GM21825 (cell line): ENCODE data around the gene ZIC1.
A peak's percentile ranks its signal among the peaks of the same experiment; 100 is the strongest.

Experiments
- ATAC-seq: cut with Tn5 transposase; IDR thresholded peaks from one replicate; pipeline ENCODE4 v1.9.1; 2021; ENCODE audit warnings: mild to moderate bottlenecking, moderate library complexity; ENCODE audit not compliant: unreplicated experiment

The ZIC1 gene

DNA sequence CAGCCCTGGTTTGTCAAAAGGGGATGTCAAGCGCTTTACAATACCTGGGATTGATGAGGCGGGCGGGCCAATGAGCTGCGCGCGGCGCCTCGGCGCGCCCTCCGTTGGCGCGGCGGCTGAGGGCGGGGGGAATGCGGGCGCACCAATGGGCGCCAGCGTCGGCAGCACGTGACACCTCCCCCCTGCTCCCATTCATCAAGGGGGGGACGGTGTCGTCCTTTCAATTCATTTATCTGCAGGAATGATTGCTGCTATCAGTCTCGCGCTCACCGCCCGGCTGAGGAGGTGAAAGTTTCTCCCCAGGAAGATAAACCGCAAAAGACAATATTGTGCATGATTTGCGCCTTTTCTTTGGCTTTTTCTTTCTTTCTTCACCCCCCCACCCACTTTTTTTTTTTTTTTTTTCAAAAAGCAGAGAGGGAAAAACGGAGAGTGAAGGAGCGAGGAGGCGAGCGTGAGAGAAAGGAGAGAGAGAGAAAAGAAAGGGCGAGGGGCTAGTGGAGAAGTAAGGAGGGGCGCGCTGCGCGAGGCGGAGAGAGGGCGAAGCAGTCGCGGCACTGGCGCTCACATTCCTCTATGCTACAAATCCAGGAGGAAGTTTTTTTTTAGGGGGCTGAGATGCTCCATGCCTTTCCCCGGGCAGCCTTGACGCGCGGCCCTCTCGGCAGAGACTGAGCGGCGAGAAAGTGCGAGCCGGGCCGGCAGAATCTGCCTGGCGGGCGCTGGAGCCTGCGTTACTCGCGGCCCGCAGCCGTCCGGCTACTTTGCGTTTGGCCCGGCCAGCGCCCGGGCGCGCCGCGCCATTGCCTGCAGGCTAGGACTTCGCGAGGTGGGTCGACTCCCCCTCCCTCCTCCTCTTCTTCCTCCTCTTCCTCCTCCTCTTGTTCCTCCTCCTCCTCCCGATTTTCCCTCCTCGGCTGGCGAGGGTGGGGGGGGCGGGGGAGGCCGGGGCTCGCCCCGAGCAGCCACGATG, at the start of gene ZIC1:
Gene ZIC1, plus strand, starts transcription at position 223 of the 973 bp plus-strand sequence. Its CDS starts 748 bp downstream, at position 971.
- no peak for ATAC-seq

DNA sequence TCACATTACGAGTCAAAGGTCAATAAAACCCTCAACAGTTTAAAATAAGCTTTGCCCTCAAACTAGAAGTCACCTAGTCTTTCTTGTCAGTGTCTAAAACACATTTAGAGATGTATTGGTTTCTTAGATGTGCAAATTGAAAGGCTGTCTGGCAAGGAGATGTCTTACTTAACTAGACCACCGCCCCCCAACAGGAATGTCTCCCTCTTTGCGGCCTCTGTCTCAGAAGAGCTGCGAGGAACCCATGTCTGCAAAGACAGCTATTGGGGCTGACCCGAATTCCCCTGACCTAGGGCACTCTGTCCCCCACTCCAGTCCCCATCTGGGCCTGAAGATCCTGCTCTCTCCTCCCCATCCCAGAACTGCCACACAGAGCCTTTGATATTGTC, 49.1 kb upstream of the ZIC1 start:
- ATAC-seq, result no peak

DNA sequence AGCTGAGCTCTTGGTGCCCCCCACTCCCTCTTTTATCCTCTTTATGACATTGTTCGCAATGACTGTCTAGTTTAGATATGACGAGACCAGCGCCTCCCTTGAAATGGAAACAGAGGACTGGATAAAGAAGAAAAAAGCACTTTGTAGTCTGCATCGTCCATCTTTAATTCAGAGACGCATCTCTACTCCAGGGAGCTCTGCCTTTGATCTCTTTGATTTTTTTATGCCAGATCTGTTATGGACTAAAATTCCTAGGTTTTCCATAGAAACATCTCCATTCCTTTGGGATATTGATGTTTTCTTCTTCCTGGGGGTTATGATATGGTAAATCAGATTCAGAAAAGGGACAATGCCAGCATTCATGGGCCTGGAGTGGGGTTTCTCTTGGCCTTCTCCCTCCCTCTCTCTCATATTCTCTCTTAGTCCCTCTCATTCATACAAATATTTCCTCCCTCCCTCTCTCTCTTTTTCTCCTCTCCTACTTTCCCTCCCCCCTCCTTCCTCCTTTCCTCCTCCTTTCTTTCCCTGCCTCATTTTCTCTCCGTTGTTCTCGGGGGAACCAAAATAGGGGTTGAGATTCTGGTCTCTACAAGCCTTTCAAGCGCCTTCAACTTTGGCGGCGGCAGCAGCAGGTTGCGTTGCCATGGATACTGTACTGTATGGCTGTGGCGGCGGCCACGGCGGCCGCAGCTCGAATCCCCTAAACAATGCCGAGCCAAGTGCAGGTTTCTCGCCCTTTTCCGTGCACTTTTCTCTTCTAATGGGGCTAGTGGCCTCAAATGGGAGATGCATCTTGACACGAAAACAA, 48.3 kb upstream of the ZIC1 start:
- ATAC-seq, result no peak

DNA sequence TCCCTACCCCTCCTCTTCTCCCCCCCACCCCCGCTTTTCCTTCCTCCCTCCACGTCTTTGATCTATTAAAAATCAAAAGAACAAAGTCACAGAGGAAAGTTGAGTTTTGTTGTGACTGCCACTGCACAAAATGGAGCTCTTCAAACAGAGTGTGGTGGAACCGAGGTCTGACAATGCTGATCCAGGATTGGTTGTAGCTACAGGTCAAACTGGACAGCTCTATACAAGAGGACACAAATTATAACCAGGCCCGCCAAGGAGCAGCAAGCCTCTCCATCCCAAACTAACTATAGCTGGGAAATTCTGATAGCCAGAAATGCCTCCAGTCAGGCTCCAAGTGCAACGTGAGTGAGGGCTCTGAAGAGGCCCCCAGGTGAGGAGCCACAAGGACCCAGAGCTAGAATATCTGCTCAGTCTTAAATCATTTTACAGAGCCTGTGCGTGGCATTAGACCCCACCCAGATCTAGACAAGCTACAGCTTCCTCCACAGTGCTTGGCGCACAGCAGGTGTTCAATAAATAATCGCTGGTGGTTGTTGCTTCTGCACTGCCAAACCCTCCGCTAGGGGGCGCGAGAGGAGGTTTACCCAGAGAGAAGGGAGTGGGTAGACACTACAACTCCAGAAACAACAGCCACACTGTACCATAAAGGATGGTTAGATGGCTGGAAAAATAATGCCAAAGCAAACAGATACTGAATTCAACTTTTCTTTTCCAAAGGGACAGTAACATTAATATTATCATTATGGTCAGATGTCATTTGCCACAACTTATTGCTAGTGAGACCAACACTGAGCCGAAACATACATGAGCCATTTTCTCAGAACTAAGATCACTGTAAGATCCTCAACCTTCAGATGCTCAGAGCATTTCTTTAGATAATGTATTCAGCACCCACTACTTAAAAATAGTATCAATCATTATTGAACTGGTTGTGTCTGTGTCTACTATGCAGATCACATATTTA, 47.4 kb upstream of the ZIC1 start:
- peak; percentile 58 for ATAC-seq

DNA sequence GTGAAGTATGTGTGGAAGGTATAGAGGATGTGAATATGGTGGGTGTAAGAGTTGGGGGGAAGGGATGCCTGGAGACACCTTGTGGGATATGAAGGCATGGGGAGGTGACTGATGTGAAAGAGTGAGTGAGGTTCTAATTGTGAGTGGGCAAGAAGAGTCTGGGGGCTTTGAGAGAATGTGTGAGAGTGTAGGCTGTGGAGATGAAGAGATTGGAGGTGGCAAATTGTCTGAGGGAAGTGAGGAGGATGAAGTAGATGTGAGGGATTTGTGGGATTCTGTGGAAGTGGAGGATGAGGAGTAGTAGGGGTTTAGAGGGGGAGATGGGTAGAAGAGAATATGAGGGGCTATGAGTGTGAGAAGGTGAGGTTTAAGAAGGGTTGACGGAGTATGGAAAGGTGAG, 44.4 kb upstream of the ZIC1 start:
- ATAC-seq, result no peak

DNA sequence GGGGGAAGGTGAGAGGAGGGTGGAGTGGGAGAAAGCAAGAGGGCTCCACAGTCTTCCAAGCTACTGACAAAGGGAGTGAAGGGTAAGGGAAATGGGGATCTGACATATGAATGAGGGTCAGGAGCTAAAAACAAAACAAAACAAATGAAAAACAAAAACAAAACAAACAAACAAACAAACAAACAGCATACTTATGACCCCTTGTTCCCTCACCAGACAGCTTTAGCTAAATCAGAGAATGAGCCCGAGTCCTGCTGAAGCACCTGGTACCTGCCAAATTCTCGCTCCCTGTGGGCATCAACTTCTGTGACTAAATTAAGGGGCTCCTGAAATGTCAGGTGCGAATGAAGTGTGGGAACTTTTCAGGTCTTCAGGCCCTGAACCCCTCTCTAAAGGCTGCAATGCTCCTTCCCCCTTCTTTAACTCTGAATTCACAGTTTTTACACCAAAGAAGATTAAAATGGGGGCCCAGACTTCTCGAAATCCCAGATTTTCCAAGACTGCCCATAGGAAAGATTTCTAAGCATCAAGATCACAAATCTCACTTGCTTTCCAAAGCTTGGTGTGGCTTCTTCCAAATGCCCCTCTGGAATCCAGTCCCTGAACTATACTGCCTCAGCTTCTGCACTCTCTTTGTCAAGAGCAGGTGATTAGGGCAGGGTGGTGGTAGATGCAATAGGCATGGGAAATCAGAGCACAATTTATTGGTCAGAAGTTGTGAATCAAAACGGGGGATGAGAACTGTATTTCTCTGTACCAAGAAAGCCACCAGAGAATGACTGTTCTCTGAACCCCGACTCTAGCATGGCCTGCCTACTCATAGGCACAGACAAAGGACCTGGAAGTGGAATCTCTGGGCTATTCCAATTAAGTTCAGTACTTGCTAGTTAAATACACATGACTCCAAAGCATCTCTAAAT, 43.7 kb upstream of the ZIC1 start:
- ATAC-seq, result no peak

DNA sequence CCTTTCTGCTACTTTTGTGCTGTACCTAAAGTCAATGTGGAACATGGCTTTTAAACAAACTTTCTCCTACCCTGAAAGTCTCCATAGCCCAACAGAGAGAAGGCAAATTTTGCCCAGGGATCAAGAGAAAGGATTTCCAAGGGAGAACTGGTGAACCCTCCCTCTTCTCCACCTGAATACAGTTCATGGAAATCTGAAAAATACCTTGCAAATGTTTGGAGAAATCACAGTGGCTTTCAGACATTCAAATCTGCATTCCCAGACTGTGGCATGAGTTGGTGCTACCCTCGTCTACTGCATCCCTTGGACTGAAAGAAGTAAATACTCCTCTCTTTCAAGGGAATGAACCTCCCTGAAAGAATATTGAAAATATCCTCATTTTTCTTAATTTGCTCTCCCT, 41.5 kb upstream of the ZIC1 start:
- ATAC-seq, result no peak

DNA sequence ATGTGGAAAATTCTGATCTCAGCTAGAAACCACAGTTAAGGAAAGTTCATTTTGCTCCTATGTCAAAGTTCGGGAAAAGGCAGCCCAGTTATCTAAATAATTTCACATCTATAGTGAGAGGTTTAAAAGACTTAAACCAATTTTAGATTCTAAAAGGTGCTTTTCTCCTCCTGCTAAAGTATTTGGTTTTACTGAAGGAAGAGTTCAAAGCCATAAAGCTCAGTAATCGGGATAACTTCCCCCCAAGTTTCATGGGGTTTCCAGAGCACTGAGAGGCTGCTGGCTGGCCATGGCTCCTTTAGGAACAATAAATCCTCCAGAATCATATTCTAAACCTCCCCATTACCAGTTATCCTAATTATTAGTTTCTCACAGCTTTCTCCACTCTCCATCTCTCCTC, 41.0 kb upstream of the ZIC1 start:
- ATAC-seq, result no peak

DNA sequence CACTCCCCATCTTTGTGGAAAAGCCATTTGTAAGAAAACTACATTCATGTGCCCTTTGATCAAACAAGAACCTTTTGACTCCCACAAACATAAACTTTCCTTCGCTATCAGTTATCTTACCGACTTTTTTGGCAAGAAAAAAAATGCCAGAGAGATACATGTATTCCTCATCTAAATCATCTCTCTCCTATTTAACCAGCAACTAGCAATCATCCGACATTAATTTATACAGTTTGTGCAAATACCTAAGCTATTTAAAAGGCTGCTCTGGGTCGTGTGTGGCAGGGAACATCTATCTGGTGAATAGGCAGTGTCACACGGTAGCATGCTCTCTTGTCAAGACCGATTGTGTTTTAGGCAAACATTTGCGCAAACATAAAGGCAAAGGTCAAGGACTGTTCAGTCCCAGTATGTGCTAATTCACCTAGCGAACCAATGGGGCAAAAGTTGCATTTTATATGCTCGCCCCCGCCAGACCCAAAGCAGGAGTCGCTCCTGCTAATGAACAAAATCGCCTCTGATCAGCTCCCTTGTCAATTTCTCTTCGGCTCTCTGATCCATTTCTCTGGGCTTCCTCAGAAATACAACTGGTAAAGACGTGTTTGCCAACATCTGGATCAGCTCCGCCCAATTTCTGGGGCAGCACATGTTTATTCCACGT, 40.5 kb upstream of the ZIC1 start:
- ATAC-seq, result no peak

DNA sequence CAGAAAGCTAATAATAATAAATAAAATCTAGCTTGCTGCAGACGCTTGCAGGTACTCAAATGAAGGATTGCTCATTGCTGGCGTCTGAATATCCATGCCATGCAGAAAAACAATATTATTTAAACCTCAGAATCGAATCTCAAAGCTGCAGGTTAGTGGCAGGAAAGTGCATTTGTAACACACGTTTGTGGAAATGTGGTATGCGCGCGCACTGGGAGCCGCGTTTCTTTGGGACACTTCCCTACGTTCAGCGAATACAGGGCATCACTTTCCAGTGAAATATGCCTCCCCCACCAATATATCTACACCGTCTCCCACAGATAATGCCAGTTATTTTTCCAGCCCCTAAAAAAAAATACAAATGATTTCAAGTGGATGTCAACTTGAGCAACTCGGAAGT, 39.9 kb upstream of the ZIC1 start:
- no peak for ATAC-seq

DNA sequence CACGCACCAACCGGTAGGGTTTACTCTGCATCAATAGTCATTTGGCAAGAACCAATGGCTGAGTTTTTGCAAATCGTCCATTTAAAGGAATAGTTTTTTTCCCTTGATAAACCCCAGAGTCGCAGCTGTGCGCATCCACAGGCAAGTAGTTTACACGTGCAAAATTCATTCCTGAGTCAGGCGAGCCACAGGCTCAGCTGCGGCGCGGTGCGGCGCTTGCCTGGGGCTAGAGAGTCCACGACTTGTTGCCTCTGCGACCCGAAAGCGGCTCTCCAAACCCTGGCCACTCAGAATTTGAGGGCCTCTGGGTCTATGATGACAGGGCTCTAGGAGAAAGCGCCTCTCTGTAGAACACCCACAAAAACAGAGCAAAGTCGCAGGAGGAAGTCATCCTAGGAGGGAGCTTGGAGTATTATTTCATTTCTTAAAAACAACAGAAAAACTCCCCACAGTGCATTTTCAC, 39.5 kb upstream of the ZIC1 start:
- ATAC-seq, result no peak

DNA sequence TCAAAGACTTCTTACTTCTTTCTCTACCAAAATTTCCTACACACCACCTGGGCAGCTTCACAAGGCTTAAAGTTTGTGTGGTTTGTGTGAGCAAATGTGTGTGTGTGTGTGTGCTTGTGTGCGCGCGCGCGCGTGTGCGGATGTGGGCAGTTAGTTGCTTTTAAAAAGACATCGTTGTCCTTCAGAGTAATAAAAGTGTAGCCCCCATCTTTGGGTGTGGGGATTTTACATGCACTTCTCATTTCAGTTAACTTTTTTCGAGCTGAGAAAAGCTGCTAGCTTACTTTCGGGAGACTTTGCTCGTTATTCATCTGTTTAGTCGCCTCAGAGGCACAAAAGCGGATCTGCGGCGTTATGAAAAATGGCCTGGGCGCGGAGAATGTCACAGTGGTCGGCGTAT, 38.8 kb upstream of the ZIC1 start:
- ATAC-seq, result no peak

DNA sequence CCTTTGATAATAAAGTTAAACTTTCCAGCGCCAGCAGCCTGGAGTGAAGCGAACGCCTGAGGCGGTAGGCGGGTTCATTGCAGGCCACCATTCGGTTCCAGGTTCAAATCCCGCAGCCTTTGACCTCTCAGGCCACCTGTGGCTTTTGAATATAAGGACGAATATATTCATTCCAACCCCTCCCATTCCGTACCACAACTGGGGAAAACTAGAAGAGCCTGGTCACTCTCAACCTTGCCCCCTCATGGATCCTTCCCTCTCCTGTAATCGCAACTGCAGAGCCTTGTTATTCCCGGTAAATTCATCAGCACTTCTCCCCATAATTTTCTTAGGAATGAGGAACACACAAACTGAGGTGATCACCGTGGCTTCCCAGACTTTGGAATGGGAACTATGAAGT, 38.0 kb upstream of the ZIC1 start:
- ATAC-seq, result no peak

DNA sequence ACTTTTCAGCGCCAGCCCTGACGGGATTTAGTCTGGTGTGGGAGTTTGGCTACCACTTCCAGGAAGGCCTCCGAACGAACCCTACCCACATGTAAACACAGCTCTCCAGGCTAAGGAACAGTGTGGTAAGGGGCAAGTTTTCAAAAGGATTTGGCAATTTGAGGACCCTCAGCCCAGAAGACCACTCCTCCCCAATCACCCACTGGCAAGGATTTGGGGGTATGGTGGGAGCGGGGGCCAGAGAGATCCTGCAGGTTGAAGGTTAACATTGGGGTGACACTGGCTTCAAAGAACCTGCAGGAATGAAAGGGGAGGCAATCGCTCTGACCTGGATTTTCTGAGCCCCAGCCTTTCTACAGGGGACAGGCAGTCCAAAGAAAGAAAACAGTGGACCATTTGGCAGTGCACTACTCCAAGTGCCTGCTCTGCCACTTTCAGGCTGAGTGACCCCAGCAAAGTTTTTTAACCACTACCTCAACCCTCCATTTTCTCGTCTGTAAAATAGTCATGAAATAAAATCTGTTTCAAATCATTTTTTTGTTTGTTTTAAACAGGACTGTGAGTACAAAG, 37.3 kb upstream of the ZIC1 start:
- ATAC-seq, result no peak

DNA sequence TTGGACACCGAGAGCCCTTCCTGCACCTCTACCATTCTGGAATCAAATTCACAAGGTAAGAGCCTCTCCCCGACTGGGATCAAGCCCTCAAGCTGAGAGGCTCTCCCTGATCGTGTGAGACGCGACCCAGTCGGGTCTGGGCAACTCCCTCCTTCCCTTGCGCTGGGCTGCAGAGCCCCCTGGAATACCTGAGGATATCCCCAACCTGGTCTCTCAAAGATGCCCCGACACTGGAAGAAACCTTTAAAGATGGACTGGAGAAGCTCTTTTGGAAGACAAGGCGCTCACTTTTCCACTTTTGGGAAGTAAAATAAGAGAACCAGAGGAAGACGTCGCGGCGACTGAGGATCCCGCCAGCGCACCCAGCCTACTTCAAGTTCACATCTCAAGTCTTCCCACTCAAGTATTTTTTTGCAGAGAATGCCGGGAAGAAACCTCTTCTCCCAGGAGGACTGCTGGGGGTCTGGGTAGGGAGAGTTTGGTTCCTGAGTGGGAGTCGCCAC, 36.6 kb upstream of the ZIC1 start:
- no peak for ATAC-seq

DNA sequence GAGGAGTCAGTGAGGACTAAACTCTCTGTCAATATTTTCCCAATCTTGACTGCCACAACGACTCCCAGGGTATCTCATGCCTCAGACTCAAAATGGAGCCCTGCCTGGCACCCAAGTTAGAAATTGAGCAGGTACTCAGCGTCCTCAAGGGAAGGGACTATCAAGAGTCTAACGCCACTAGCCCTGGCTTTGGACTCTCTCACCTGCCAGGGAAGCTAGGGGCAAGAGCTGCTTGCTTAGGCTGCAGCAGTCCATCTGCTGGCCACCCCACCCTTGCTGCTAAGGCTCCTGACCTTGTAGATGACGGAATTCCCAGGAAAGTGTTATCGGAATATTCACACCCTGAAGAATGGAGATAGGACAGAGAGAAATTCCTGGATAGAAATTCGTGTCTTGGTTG, 35.9 kb upstream of the ZIC1 start:
- ATAC-seq, result no peak

DNA sequence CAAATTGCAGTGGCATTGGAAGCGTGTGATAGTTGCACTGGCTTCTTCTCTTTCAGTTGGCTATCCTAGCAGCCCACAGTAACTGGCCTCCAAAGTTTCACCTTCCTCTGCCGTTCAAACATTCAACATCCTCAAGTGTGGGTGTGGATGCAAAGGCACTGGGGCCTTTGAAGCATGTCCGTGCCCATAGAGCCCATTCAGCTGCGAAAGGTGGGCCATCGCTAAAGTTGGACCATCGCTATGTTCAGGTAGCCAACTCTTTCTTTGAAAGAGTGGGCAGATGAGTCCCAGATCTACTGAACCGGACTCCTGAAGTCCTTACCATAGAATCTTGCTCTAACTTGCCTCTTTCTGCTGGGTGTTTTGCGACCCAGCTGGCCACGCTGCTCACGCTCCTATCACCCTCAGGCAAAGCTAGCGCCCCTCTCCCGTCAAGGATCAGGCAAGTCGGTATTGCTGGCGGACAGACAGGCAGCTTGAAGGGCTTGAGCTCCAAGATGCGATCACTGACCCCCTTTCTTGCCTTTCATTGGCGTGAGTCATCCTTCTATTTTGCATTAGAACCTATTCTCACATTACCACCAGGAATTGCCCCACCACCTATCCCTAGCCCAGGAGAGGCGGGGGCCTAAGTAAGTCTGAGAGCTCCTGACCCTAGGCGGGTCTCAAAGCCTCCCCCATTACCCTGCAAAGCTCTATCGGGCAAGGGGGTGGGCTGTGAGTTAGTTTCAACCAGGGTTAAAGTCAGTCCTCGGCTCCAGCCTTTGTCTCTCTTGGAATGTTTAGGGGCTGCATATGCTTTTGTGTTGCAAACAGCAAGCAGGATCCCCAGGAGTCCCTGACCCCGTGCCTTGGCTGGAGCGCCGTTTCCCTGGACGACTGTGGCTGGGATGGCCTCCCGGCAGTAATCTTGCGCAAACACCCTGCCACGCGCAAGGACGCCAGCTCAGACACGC, 31.5 kb upstream of the ZIC1 start:
- ATAC-seq, result no peak
